Measurements from ENCODE around the gene HABP2. TPM values are rescaled to one million over a fixed set of nuclear protein-coding genes. Genes with fewer than 3 reads are reported as not detected.

Gene HABP2
- total RNA-seq, 4 donors from 2014 or later = not detected

- Histone ChIP-seq H3K27ac (no peak overlapping the region), H3K4me3 (replicated peaks in 1 of 3) (no peak overlapping the region), H3K36me3 (no peaks in the 10 kb centered on the region), H3K9me3 (no peaks in the 10 kb centered on the region), H3K4me1 (peaks cover 7% of the 10 kb centered on the region in 2 donors), H3K27me3 (no peaks in the 10 kb centered on the region)
- WGBS, 2 donors = 89 to 95% methylated on average over 5 of the region's 5 CpGs
- TF ChIP-seq CTCF (IDR thresholded peaks at IDR 0.05) (no peak), POLR2A (IDR thresholded peaks at IDR 0.05) (no peak)
- intact Hi-C loops (cut with DNase I) = no loop called here
- no peak for DNase-seq
Observed at GRCh38 chr10:113562704-113563103, 9.9 kb downstream of the HABP2 start.

GRCh38 chr10:113563306-113564088, 10.6 kb downstream of the HABP2 start:
- TF ChIP-seq POLR2A (IDR thresholded peaks at IDR 0.05) (no peak), CTCF (IDR thresholded peaks at IDR 0.05) (peak; percentile 91 to 100 (median 98))
- WGBS, 2 donors = 7 to 11% methylated on average over 18 of the region's 18 CpGs

GRCh38 chr10:113565364-113565763, 12.5 kb downstream of the HABP2 start:
- Histone ChIP-seq H3K27ac (no peak overlapping the region), H3K27me3 (no peaks in the 10 kb centered on the region), H3K4me3 (replicated peaks in 1 of 3) (no peak overlapping the region), H3K36me3 (no peaks in the 10 kb centered on the region), H3K9me3 (no peaks in the 10 kb centered on the region), H3K4me1 (peaks cover 4 to 7% of the 10 kb centered on the region in 2 donors)
- TF ChIP-seq CTCF (IDR thresholded peaks at IDR 0.05) (no peak), POLR2A (IDR thresholded peaks at IDR 0.05) (no peak)
- 0 to 17% methylated on average over 1 of the region's 1 CpG for WGBS, 2 donors
- intact Hi-C loops (cut with DNase I) = no loop called here
- DNase-seq = no peak

More at GRCh38 chr10:113563306-113564088, 10.6 kb downstream of the HABP2 start:
- Histone ChIP-seq H3K36me3 (no peaks in the 10 kb centered on the region), H3K4me3 (replicated peaks in 1 of 3) (no peak overlapping the region), H3K4me1 (peaks cover 4 to 7% of the 10 kb centered on the region in 2 donors), H3K9me3 (no peaks in the 10 kb centered on the region), H3K27me3 (no peaks in the 10 kb centered on the region), H3K27ac (no peak overlapping the region)
- DNase-seq = peak; percentile 73 to 80
- intact Hi-C loops (cut with DNase I) = no loop called here

GRCh38 chr10:113566888-113567287, 14.0 kb downstream of the HABP2 start:
- WGBS, 2 donors = 65 to 77% methylated on average over 5 to 6 of the region's 6 CpGs
- peaks cover 2 to 3% of the 10 kb centered on the region in 2 donors for H3K4me1 ChIP-seq

More at GRCh38 chr10:113566888-113567287, 14.0 kb downstream of the HABP2 start:
- intact Hi-C loops (cut with DNase I) = no loop called here
- Histone ChIP-seq H3K27me3 (no peaks in the 10 kb centered on the region), H3K4me3 (replicated peaks in 1 of 3) (no peak overlapping the region), H3K36me3 (no peaks in the 10 kb centered on the region), H3K9me3 (no peaks in the 10 kb centered on the region), H3K27ac (no peak overlapping the region)
- TF ChIP-seq CTCF (IDR thresholded peaks at IDR 0.05) (no peak), POLR2A (IDR thresholded peaks at IDR 0.05) (no peak)
- DNase-seq = no peak
